Activated naive CD4-positive, alpha-beta T cell treated with anti-CD3 and anti-CD28 coated beads for 36 hours (primary cell): Measurements from ENCODE around the gene ZNF519. TPM values are rescaled to one million over a fixed set of nuclear protein-coding genes. Genes with fewer than 3 reads are reported as not detected.

Experiments used
- CTCF ChIA-PET: fragments of 350-600 bp; sonication (Branson Sonifier 250); formaldehyde crosslinking; loops from one replicate; lab custom pipeline; 2021; ENCODE audit warnings: antibody characterized with exemption; lab: Charles Lee
- DNase-seq: peaks from one replicate; pipeline ENCODE4 v3.0.0-alpha.2; 2020
- H3K27ac Mint-ChIP-seq: one replicate; pipeline ENCODE4 v1.8.0; 2021; ENCODE audit warnings: mild to moderate bottlenecking, mixed read lengths
- H3K27me3 Mint-ChIP-seq: one replicate; pipeline ENCODE4 v1.8.0; 2021; ENCODE audit warnings: low read depth, mixed read lengths
- H3K36me3 Mint-ChIP-seq: one replicate; pipeline ENCODE4 v1.8.0; 2021; ENCODE audit warnings: low read depth, mixed read lengths
- H3K4me1 Mint-ChIP-seq: one replicate; pipeline ENCODE4 v1.8.0; 2021; ENCODE audit warnings: low read depth, mixed read lengths
- H3K4me3 Mint-ChIP-seq: one replicate; pipeline ENCODE4 v1.8.0; 2021; ENCODE audit warnings: mild to moderate bottlenecking, moderate library complexity, mixed read lengths
- H3K9me3 Mint-ChIP-seq: one replicate; pipeline ENCODE4 v1.8.0; 2021; ENCODE audit warnings: mixed read lengths
- intact Hi-C: fragments of 100-400 bp; cut with micrococcal nuclease; formaldehyde crosslinking; loops from one replicate; pipeline ENCODE4 v1.15.1; 2023
- total RNA-seq, 2 experiments: library from RNA; stranded (reverse); gene quantifications; one replicate each; pipeline ENCODE4 v1.2.3, GENCODE V29; 2021

The ZNF519 gene
- total RNA-seq, 2 experiments from 2014 or later, result 13.3 to 13.9 TPM

DNA sequence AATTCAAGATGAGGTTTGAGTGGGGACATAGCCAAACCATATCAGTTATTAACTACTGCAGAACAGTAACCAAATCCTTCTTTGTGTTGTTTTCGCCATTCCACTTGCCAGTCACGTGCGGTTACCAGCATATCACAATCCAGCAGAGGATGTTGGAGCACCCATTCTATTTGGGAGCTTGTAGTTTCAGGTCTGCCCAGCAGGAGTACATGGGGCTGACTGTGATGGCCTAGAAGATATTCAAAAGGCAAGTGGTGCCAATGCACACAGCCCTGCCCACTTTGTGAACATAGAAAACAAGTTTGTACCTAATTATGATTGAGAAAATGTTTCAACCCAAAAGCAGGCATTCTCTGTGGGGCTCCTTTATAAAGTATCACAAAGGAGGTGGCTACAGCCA lies 57.0 kb downstream of the ZNF519 start:
- no peak for DNase-seq
- no peaks in the 10 kb centered on the region for H3K27me3 Mint-ChIP-seq
- H3K9me3 Mint-ChIP-seq, result peaks cover 2% of the 10 kb centered on the region
- H3K36me3 Mint-ChIP-seq, result peaks cover 2% of the 10 kb centered on the region
- H3K27ac Mint-ChIP-seq, result no peak overlapping the region
- no peaks in the 10 kb centered on the region for H3K4me1 Mint-ChIP-seq
- intact Hi-C loops, result no loop called here
- CTCF ChIA-PET, result interaction anchor here (0.7 kb wide), 1 partner anchor 141 kb away, joined by 3 read pairs; no protein-coding TSS in a partner anchor
- no peak overlapping the region for H3K4me3 Mint-ChIP-seq

DNA sequence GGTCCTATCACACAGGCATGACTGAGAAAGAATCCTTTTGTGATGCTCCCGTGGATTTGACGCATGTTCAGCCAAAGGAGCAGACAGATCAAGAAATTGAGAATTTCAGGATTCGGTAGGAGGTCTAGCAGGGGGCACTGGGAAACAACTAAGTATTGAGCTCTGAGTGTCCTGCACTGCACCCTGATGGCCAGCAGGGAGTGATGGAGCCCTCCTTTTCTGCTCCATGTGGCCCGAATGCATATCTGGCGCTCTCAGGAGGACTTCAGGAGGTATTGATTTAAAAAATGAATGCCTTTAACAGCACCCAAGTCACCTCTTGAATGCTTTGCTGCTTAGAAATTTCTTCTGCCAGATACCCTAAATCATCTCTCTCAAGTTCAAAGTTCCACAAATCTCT lies 58.0 kb downstream of the ZNF519 start:
- Mint-ChIP-seq H3K36me3 (peaks cover 7% of the 10 kb centered on the region), H3K27ac (no peak overlapping the region), H3K4me3 (no peak overlapping the region), H3K4me1 (no peaks in the 10 kb centered on the region), H3K9me3 (peaks cover 5% of the 10 kb centered on the region), H3K27me3 (no peaks in the 10 kb centered on the region)
- DNase-seq, result no peak
- intact Hi-C loops, result no loop called here
- CTCF ChIA-PET, result no interaction called here

DNA sequence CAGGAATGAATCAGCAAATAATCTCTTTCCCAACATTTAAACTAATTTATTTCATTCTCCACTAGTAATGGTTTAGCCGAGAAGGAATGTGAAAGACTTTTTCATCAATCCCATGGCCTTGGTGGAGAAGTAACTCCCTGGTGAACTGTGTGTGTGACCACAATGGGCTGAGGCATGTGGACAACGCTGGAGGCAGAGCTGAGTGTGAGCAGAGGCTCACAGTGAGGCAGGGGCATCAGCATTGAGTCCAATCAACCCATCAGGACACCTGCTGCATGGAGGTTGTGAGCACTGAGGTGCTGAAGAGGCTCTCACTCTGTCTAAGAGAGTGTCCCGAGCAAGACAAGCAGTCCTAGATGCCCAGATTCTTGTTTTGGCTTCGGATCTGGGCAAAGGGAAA lies 78.6 kb downstream of the ZNF519 start:
- DNase-seq, result no peak
- H3K4me3 Mint-ChIP-seq, result no peak overlapping the region
- H3K4me1 Mint-ChIP-seq, result no peaks in the 10 kb centered on the region
- H3K36me3 Mint-ChIP-seq, result no peaks in the 10 kb centered on the region
- peaks cover 7% of the 10 kb centered on the region for H3K9me3 Mint-ChIP-seq
- intact Hi-C loops, result no loop called here
- no peak overlapping the region for H3K27ac Mint-ChIP-seq
- H3K27me3 Mint-ChIP-seq, result no peaks in the 10 kb centered on the region
- CTCF ChIA-PET, result no interaction called here

Other genes starting within 250 kb of the ZNF519 start
- not detected for gene MC2R, start 216.9 kb downstream of the ZNF519 start, total RNA-seq